ENCODE results near the gene MAS1L.

DNA sequence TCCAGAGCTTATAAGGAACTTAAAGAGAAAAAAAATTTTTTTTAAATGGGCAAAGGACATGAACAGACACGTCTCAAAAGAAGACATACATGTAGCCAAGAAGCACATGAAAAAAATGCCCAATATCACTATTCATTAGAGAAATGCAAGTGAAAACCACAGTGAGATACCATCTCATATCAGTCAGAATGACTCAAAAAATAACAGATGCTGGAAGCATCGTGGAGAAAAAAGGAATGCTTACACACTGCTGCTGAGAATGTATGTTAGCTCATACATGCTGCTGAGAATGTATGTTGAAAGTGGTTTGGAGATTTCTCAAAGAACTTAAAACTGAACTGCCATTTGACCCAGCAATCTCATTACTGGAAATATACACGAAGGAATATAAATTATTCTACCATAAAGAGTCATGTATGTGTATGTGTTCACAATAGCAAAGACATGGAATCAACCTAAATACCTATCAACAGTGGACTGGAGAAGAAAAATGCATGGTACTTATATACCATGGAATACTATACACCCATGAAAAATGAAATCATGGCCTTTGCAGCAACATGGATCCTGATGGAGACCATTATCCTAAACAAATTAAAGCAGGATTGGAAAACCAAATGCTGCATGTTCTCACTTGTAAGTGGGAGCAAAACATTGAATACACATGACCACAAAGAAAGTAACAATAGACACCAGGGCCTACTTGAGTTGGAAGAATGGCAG is 36.1 kb downstream of the MAS1L start:
- TF ChIP-seq CTCF (IDR thresholded peaks at IDR 0.05) (no peak), ZFX (IDR thresholded peaks at IDR 0.05; ENCODE audit: borderline replicate concordance) (no peak)
